LNCaP clone FGC (cell line): ENCODE data around the gene RNF141.

Source experiments
- DNase-seq: peaks from one replicate; pipeline ENCODE4 v3.0.0-alpha.2; 2011; ENCODE audit warnings: low read depth
- H3K4me3 ChIP-seq: 2 replicates; pipeline ENCODE4 v1.5.1; 2011; ENCODE audit warnings: mild to moderate bottlenecking, low read depth, low read length, control low read depth
- TF ChIP-seq, protein P1 (sequence below): IDR thresholded peaks from 2 replicates; pipeline ENCODE4 v1.5.1; 2012; ENCODE audit warnings: mild to moderate bottlenecking; ENCODE audit not compliant: control insufficient read depth, insufficient read depth; ENCODE audit errors: extremely low read depth

Gene RNF141, protein sequence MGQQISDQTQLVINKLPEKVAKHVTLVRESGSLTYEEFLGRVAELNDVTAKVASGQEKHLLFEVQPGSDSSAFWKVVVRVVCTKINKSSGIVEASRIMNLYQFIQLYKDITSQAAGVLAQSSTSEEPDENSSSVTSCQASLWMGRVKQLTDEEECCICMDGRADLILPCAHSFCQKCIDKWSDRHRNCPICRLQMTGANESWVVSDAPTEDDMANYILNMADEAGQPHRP

DNA sequence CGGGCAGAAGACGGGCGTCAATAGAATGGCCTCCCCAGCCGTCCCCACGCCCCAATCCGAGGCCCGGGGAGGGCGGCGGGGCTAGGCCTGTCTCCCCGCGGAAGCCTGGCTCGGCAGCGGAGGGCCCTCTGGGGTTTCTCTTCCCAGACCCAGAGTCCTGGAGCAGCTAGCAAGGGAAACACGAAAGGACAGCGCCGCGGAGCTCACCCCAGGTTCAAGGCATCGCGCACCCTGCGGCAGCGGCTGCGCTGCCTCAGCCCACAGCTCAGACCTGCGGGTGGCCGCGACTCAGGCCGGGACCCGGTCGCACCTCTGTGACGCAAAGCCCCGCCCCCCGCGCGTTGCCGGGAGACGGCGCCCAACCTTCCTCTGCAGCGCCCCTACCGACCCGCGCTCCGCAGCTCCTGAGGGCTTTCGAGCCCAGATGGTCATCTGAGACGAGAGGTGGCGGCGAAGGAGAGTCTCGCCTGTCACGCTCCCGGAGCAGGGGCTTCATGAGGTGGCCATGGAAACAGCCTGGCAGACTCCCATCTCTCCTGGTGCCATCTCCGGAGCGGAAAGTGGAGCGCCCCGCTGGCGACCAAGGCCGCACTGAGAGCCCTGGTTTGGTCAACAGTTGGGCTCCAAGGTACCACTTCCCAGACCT is at the start of gene RNF141:
Gene RNF141 (minus strand): TSS at position 273 of the 646 bp plus-strand sequence. CDS start 7,029 bp downstream, outside the sequence.
- DNase-seq, result peak; percentile 49
- TF ChIP-seq, protein P1, sequence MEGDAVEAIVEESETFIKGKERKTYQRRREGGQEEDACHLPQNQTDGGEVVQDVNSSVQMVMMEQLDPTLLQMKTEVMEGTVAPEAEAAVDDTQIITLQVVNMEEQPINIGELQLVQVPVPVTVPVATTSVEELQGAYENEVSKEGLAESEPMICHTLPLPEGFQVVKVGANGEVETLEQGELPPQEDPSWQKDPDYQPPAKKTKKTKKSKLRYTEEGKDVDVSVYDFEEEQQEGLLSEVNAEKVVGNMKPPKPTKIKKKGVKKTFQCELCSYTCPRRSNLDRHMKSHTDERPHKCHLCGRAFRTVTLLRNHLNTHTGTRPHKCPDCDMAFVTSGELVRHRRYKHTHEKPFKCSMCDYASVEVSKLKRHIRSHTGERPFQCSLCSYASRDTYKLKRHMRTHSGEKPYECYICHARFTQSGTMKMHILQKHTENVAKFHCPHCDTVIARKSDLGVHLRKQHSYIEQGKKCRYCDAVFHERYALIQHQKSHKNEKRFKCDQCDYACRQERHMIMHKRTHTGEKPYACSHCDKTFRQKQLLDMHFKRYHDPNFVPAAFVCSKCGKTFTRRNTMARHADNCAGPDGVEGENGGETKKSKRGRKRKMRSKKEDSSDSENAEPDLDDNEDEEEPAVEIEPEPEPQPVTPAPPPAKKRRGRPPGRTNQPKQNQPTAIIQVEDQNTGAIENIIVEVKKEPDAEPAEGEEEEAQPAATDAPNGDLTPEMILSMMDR, result peak; percentile 97
- H3K4me3 ChIP-seq, result peak within 1 kb of the TSS; percentile 80

DNA sequence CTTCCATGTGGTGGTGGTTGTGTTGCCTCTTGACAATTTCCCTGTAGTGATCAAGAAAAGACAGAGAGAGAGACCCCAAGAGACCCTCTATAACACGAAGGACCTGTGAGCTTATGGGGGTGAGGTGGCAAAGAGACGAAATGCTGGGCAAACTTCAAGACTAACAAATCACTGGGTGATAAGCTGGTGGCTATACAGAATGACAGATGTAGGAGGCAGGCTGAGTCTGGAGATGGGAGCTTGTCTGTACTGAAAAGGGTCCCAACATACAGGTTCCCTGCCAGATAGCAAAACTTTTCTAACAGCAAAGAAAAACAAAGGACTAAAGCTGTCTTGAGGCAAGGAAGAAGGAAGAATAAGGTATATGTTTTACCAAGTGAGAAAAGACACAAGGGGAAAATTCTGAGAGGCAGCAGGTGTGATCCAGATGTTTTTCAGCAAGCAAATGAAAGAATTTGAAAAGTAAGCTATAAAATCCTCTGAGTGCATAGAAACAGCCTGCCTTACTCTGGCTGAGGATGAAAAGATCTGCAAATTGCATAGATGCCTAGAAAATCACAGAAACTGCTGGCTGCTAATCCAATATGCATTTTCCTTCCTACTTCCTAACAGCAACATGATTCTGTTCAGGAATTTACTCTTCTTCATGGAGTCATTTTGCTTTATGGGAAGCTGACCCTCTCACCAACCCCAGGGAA is 49.4 kb upstream of the RNF141 start:
- TF ChIP-seq, protein P1, result no peak
- no peak overlapping the region for H3K4me3 ChIP-seq
- no peak for DNase-seq

DNA sequence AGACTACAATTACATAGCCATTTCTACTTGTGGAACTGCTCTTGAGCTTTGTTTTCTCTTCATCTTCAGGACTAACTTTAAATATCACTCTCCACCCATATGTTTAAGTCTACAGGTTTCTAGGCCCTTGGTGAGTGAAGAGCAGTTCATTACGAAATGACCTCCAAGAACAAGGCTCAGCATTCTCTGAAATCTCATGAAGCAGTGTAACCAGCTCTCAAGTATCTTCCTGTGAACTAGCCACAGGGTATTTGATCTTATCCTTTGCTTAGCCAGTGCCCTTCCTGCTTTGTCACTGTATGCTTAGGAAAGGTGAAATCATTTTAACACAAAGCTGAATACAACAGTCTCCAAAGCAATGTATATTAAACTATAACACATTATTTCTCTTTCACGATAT is 47.9 kb upstream of the RNF141 start:
- DNase-seq, result no peak
- no peak overlapping the region for H3K4me3 ChIP-seq
- TF ChIP-seq, protein P1, result no peak

DNA sequence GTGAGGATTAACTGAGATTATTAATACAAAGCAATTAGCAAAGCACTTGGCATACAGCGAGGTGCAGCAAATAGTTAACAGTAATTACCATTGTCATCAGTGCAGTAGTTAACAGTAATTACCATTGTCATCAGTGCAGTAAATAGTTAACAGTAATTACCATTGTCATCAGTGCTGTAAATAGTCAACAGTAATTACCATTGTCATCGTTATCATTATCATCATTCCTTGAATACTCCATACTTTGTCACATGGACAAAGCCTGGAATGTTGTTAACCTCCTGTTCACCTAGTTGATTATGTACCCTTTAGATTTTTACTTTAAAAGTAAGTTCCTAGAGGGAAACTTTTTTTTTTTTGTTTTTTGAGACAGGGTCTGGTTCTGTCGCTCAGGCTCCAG is 47.0 kb upstream of the RNF141 start:
- TF ChIP-seq, protein P1, result no peak
- no peak for DNase-seq
- H3K4me3 ChIP-seq, result no peak overlapping the region

DNA sequence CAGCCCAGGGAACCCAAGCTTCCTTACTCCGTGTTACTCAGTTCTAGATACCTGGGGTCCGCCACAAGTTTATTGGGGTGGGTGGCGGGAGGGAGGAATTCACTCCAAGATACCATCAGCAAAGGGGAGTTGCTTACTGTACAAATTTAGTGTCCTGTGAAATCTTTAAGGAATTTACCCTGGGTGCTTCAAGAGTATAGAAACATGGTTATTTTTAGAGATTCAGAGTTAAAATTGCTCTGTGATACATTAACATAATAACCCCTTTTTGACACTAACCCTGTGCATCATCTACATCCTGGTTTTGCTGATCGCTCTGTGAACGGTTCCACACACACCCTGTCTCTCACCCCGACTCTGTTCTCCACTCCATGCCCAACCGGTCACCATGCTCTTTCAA is 46.4 kb upstream of the RNF141 start:
- DNase-seq, result no peak
- TF ChIP-seq, protein P1, result no peak

DNA sequence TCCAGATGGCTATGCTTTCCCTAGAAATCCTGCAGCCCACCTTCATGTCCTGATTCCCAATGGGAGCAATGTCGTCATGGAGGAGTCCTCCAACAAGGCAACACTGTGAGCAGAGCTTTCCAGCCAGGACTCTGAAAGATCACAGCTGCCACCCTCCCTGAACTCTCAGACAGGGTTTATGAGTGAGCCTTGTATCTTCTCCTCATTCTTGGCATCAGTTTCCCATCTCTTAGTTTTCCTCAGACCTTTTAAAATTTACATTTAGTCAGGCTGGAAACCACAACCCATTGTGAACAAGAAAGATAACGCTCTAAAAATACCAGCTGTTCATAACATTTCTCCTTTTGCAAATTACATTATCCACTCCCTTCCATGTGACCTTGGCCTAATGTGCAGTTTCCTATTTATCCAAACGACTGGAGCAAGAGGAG is 43.1 kb upstream of the RNF141 start:
- no peak overlapping the region for H3K4me3 ChIP-seq
- TF ChIP-seq, protein P1, result no peak
- DNase-seq, result no peak

More for the DNA sequence above, 46.4 kb upstream of the RNF141 start:
- no peak overlapping the region for H3K4me3 ChIP-seq
